Left forelimb (tissue), 1 donor: Measurements from ENCODE around the gene SPRY1.

Source experiments
- DNase-seq: peaks from one replicate; pipeline ENCODE4 v3.0.0-alpha.2; 2018; ENCODE audit warnings: low spot score

SPRY1 gene

DNA sequence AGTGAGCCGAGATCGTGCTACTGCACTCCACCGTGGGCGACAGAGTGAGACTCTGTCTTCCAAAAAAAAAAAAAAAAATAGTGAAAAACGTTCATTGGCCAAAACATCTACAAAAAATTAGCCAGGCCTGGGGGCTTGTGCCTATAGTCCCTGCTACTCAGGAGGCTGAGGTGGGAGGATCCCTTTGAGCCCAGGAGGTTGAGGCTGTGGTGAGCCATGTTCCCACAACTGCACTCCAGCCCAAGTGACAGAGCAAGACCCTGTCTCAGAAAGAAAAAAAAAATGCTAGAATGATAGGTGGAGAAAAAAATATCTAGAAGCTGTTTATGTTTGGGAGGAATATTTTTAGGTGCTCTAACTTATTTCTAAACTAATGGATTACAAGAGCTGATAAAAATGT lies 14.9 kb downstream of the SPRY1 start:
- DNase-seq = no peak

DNA sequence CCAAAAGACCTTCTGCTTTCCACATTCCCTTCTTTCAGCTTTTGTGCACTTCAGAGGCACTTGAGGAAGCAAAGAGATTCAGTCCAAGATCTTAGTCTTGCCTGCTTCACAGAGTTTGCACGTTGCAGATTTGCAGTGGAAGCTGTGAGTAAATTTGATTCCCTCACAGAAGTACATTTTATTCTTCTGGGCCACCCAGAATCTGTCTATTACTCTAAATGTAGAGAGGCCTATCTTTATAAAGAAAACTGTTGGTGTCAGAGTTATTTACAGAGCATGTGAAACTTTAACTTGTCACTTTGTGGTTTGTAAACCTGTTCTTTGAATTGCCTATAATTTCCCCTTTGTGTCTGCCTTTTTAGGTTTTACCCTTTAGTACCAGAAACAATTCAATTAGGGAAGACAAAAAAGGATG lies 15.5 kb downstream of the SPRY1 start:
- no peak for DNase-seq

GRCh38 chr4:123412700-123413512 lies 16.3 kb downstream of the SPRY1 start:
- DNase-seq = no peak

DNA sequence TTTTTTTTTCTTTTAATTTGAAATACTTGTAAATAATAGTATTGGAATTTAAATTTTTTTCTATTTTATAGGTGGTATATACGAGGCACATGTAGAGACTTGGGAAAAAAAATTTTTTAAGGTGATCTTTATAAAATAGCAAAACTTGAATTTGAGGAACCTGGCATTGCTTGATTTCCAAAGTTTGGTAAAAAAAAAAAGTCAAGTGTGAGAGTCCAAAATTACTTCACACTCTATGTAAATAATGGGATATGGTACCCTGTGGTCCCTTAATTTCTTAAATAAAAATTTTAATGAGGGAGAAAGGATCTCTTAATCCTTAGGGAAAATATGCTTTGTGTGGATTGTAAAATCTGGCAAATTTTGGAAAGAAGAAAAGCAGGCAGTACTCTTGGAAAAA lies 19.0 kb downstream of the SPRY1 start:
- DNase-seq = no peak

- DNase-seq = no peak
Measured at GRCh38 chr4:123415977-123416376, 19.4 kb downstream of the SPRY1 start.

DNA sequence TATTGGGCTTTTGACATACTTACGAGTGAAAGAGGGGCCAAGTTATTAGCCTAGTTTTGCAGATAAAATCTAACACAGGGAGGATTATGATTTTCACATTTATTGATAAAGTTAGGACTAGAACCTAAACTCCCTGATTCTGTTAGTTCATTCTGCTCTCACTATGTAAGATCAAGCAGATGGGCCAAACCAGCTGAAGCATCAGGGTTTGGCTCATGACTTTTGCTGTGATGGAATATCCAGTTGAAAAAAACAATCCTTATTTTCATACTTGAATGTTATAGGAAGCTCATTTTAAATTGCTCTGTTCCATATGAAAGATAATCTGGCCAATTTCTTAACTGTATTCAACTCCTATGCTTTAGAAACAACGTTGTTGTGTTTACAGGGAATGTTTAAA lies 21.2 kb downstream of the SPRY1 start:
- no peak for DNase-seq

DNA sequence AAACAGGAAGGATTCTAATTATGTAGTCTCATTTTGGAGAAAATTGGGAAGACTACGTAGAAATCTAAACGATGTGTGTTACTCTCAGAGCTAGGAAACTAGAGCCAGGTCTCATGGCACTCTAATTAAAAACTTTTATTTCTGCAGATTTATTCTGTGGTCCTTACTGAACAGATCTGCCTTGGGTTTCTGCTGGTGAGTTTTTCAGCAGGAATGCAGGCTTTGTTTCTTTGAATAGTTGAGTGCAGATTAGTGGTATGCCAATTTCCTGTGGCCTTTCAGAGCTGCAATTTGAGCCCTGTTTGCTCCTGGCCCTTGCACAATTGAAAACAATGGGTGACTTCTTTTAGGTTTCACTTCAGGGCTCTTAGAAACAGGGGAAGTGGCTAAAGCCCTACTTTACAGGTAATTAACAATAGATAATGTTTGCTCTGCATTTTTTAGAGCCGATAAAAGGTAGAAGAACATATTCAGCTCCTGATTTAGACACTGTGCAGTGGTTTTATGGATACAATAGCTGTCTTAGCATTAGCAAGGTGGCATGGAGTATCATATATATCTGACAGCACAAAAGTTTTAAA lies 21.8 kb downstream of the SPRY1 start:
- no peak for DNase-seq

DNA sequence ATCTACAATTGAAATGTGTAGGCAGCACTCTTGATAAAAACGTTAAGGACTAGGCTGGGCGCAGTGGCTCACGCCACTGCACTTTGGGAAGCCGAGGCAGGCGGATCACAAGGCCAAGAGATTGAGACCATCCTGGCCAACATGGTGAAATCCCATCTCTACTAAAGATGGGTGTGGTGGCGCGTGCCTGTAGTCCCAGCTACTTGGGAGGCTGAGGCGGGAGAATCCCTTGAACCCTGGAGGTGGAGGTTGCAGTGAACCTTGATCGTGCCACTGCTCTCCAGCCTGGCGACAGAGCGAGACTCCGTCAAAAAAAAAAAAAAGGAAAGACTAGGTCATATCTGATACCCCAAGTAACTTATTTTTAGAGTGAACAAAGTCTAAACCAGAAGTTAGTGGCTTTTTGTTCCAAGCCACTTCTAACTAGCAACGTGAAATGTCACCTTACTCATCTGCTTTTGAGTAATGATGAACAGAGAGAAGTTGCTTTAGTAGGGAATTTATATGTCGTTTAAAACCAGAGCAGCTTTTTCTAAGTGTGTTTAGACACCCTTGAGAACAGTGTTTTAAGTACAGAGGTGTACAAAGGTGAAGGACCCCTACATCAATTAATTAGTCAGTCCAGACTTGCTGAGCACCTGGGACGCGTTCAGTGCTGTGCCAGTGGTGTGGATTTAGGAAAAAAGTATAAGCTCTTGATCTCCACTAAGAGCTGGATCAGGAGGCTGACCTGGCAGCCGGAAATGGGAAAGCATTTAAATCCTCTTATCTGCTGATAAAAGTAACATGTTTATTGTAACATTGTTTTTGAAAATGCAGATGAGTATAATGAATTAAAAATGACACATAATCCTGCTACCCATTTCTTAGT lies 23.5 kb downstream of the SPRY1 start:
- DNase-seq = no peak

DNA sequence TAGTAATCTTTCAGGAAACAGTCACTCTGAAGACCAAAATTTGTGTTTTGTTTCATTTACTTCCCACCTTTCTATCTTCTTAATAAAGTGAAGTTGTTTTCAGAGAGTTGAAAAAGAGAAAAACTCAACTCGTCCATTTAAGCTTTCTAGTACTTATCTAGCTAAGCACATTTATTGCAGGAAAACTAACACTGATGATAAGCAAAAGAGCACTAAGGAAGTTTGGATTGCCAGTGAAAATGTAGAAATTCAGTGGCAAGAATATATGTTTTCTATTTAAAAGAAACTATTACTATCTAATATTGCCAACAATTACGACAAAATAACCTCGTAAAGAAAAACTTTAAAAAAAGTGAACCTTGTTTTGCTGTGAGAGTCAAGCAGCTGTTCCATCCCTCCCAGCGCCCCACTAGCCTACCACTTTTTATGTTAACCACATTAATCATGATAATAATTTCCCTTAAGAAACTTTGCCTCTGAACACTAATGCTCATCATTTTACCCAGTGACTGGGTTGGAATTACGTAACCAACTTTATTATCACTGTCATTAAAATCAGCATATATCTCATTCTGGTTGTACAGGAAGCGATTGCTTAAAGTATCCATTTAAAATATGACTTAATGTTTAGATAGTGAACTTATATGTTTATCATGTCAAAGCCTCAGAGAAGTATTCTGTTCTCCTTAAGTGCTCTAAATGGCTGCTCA lies 24.8 kb downstream of the SPRY1 start:
- no peak for DNase-seq

- no peak for DNase-seq
Measured at GRCh38 chr4:123421937-123422781, 25.6 kb downstream of the SPRY1 start.

DNA sequence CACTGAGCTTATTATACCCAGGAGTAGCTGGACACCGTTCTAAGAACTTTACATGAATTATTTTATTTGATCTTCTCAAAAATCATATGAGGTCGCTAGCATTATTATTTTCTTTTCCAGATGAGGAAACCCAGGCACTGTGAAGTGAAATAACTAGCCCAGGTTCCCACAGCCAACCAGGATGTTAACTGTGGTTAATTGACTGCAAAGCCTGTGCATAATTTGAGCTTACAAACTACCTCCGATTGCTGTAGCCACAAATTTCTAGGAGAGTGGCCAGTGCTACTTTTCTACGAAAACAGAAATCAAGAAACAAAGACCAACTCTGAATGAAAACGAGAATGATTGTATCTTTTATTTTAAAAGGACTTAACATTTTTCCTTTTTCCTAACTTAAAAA lies 27.2 kb downstream of the SPRY1 start:
- no peak for DNase-seq

GRCh38 chr4:123427951-123428350 lies 31.4 kb downstream of the SPRY1 start:
- no peak for DNase-seq

GRCh38 chr4:123430031-123430430 lies 33.4 kb downstream of the SPRY1 start:
- DNase-seq = no peak

- DNase-seq = no peak
Measured at GRCh38 chr4:123430501-123430900, 33.9 kb downstream of the SPRY1 start.

GRCh38 chr4:123433573-123433972 lies 37.0 kb downstream of the SPRY1 start:
- DNase-seq = no peak

GRCh38 chr4:123433976-123434375 lies 37.4 kb downstream of the SPRY1 start:
- DNase-seq = no peak

DNA sequence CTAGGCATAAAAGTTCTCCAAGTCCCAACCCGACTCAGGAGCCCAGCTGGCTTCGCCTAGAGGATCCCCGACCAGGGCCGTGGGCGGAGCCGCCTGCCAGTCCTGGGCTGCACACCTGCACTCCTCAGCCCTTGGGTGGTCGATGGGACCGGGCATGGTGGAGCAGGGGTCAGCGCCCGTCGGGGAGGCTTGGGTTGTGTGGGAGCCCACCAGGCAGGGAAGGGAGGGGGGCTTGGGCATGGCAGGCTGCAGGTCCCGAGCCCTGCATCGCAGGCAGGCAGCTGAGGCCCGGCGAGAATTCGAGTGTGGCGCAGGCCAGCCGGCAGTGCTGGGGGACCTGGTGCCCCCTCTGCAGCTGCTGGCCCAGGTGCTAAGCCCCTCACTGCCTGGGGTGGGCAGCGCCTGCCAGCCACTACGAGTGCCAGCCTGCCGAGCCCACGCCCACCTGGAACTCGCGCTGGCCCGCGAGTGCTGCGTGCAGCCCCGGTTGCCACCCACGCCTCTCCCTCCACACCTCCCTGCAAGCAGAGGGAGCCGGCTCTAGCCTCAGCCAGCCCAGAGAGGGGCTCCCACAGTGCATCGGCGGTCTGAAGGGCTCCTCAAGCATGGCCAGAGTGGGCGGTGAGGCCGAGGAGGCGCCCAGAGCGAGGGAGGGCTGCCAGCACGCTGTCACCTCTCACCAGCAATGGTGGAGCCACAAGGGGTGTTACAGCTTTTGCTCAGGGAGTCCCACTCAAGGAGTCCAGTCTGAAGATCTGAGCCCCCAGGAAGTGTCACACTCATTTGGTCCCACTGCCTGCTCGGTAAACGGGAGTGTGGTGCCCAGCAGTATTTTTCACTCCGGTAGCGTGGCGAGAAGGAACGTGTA lies 38.9 kb downstream of the SPRY1 start:
- DNase-seq = no peak

DNA sequence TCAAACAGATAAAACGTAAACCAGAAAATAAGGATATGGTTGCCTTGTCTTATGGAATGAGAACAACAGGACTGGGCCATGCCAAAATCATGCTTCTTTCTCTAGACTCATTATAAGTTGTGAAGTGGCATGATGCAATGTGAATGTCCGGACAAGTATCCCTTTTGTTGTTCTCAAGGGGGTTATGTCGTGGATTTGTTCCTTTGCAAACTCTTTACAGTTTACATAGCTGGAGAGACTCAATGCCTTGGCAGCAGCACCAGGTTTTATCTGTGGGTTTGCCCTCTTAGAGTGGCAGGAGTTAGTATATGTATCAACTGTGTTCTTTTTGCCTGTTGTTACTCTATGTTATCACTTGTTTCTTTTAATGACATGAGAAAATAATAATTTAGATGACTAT lies 41.4 kb downstream of the SPRY1 start:
- DNase-seq = no peak

DNA sequence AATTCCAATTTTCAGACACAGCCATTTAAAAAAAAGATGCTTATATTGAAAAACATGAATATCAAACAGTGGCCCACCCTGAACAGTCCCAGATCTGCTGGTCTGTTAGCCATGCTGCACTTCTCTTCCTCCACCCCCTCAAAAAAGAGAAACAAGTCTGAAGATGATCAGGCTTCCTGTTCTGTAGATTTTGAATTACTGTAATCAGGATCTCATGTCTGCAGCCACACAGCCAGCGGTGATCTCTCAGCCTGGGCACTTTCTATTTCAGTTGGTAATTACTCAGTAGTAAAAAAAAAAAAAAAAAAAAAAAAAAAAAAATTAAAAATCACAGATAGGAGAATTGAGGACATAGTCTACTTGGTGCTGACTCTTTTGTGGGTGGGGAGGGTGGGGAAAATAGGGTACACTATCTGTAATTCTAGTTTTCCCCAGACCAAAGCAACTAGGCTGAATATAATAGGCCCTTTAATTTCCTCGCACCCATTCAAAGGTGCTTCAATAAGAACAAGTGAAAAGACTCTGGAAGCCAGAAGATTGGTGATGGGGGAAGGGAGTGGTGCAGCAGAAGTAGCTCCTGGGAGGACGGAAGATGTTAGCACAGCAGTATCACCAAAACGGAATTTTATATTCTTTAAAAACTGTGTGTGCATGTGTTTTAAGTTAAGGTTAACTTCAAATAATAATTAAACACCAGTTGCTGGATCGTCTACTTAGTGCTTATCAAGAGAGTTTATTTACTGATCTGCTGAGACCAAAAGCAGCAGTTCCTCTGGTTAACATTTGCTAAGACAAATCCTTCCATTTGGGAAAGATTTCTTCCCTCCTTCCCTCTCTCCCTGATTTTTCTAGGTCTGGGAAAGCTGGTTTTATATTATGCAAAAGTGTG lies 47.0 kb downstream of the SPRY1 start:
- DNase-seq = no peak
